Smooth muscle cell (in vitro differentiated cells): Measurements from ENCODE around the gene CYP26C1. TPM values are rescaled to one million over a fixed set of nuclear protein-coding genes. Genes with fewer than 3 reads are reported as not detected.
"Not testable (repeated sequence)": the region's sequence is repeated elsewhere in the genome, so short reads cannot be mapped to it uniquely, and the experiment has no call there.

ENCODE experiments used
- DNase-seq: peaks from one replicate; lab custom pipeline; 2025; ENCODE audit not compliant: unreplicated experiment; lab: John Stamatoyannopoulos, UW
- H2AFZ ChIP-seq: fragments of 200-600 bp; sonication (generic); 2 replicates; pipeline ENCODE4 v1.6.0; 2016; ENCODE audit warnings: antibody characterized with exemption, low read depth, mild to moderate bottlenecking
- H3F3A ChIP-seq: fragments of 200-600 bp; sonication (generic); 2 replicates; pipeline ENCODE4 v1.6.0; 2017; ENCODE audit warnings: antibody characterized with exemption, low read depth
- H3K27ac ChIP-seq: fragments of 200-600 bp; sonication (generic); 2 replicates; pipeline ENCODE4 v1.5.1; 2016; ENCODE audit warnings: low read depth, mild to moderate bottlenecking
- H3K27me3 ChIP-seq: fragments of 200-600 bp; sonication (generic); 2 replicates; pipeline ENCODE4 v1.6.1; 2016; ENCODE audit warnings: low read depth, mild to moderate bottlenecking
- H3K36me3 ChIP-seq: fragments of 200-600 bp; sonication (generic); 2 replicates; pipeline ENCODE4 v1.5.1; 2016; ENCODE audit warnings: low read depth
- H3K4me1 ChIP-seq: fragments of 200-600 bp; sonication (generic); 2 replicates; pipeline ENCODE4 v1.5.1; 2016; ENCODE audit warnings: low read depth
- H3K4me2 ChIP-seq: fragments of 200-600 bp; sonication (generic); 2 replicates; pipeline ENCODE4 v1.6.0; 2016; ENCODE audit warnings: mild to moderate bottlenecking
- H3K4me3 ChIP-seq: fragments of 200-600 bp; sonication (generic); 2 replicates; pipeline ENCODE4 v1.5.1; 2016; ENCODE audit warnings: mild to moderate bottlenecking
- H3K79me2 ChIP-seq: fragments of 200-600 bp; sonication (generic); 2 replicates; pipeline ENCODE4 v1.6.0; 2016; ENCODE audit warnings: low read depth, mild to moderate bottlenecking
- H3K9ac ChIP-seq: fragments of 200-600 bp; sonication (generic); 2 replicates; pipeline ENCODE4 v1.6.0; 2016; ENCODE audit warnings: low read depth
- H3K9me3 ChIP-seq: fragments of 200-600 bp; sonication (generic); replicated peaks from 2 replicates; pipeline ENCODE4 v1.5.1; 2016; ENCODE audit warnings: low read depth
- H4K20me1 ChIP-seq: fragments of 200-600 bp; sonication (generic); 2 replicates; pipeline ENCODE4 v1.6.0; 2016; ENCODE audit warnings: low read depth
- WGBS: methylation state at CpG from one replicate; pipeline ENCODE4 v1.1.7; 2016; ENCODE audit warnings: low lambda C conversion rate; 5-methylcytosine and 5-hydroxymethylcytosine counted together
- polyA plus RNA-seq: library from polyadenylated mRNA; unstranded; fragments of >200 nt; fragmentation: Nextera tagmentation; extraction: Ambion mirVana; gene quantifications from 2 replicates; pipeline ENCODE4 v1.2.1, GENCODE V29; 2016
- total RNA-seq: library from RNA; depleted of rRNA; stranded (reverse); fragments of >200 nt; gene quantifications from 2 replicates; pipeline ENCODE4 v1.2.3, GENCODE V29; 2014
- TF ChIP-seq, protein P1 (sequence below): fragments of 200-600 bp; sonication (generic); IDR thresholded peaks from 2 replicates; pipeline ENCODE4 v1.5.1; 2017; ENCODE audit warnings: borderline replicate concordance, mild to moderate bottlenecking, antibody characterized with exemption; ENCODE audit not compliant: insufficient read depth, poor library complexity, severe bottlenecking

CYP26C1 gene
- total and polyA plus RNA-seq, 2 experiments from 2014 or later = 0.13 TPM; not detected in 1

DNA sequence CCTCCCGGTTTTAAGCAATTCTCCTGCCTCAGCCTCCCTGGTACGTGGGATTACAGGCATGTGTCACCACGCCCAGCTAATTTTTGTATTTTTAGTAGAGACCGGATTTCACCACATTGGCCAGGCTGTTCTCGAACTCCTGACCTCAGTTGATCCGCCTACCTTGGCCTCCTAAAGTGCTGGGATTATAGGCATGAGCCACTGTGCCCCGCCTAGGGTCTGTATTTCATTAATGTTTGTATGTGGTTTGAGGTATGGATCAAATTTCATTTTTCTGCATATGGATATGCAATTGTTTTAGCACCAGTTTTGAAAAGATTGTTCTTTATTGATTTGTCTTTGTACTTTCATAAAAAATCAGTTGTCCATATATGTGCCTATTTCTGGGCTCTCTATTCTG is 39.1 kb downstream of the CYP26C1 start:
- Histone ChIP-seq H3K4me2 (no peak overlapping the region), H3K27ac (no peak overlapping the region), H3K9ac (no peak overlapping the region), H2AFZ (no peak overlapping the region), H3K79me2 (no peaks in the 10 kb centered on the region), H3K9me3 (peaks cover 4% of the 10 kb centered on the region), H3K4me3 (no peak overlapping the region), H3K27me3 (no peaks in the 10 kb centered on the region), H3F3A (no peaks in the 10 kb centered on the region), H3K4me1 (no peaks in the 10 kb centered on the region), H4K20me1 (no peaks in the 10 kb centered on the region), H3K36me3 (no peaks in the 10 kb centered on the region)
- DNase-seq = no peak
- TF ChIP-seq, protein P1, sequence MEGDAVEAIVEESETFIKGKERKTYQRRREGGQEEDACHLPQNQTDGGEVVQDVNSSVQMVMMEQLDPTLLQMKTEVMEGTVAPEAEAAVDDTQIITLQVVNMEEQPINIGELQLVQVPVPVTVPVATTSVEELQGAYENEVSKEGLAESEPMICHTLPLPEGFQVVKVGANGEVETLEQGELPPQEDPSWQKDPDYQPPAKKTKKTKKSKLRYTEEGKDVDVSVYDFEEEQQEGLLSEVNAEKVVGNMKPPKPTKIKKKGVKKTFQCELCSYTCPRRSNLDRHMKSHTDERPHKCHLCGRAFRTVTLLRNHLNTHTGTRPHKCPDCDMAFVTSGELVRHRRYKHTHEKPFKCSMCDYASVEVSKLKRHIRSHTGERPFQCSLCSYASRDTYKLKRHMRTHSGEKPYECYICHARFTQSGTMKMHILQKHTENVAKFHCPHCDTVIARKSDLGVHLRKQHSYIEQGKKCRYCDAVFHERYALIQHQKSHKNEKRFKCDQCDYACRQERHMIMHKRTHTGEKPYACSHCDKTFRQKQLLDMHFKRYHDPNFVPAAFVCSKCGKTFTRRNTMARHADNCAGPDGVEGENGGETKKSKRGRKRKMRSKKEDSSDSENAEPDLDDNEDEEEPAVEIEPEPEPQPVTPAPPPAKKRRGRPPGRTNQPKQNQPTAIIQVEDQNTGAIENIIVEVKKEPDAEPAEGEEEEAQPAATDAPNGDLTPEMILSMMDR = no peak
- WGBS = 97% methylated on average over 7 of the region's 7 CpGs

DNA sequence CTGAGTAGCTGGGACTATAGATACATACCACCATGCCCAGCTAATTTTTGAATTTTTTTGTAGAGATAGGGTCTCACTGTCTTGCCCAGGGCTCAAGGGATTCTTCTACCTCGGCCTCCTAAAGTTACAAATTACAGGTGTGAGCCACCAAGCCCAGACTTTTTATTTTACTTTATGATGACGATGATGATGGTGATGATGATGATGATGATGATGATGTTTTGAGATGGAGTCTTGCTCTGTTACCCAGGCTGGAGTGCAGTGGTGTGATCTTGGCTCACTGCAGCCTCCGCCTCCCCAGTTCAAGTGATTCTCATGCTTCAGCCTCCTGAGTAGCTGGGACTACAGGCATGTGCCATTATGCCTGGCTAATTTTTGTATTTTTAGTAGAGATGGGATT is 40.5 kb downstream of the CYP26C1 start:
- not testable (repeated sequence) for H3K4me1 ChIP-seq, H3F3A ChIP-seq, H3K27ac ChIP-seq, H3K9me3 ChIP-seq, H3K9ac ChIP-seq, H3K4me3 ChIP-seq, H3K36me3 ChIP-seq, H2AFZ ChIP-seq, H3K4me2 ChIP-seq, H3K27me3 ChIP-seq, H3K79me2 ChIP-seq, DNase-seq, H4K20me1 ChIP-seq
- 95% methylated on average over 3 of the region's 3 CpGs for WGBS

DNA sequence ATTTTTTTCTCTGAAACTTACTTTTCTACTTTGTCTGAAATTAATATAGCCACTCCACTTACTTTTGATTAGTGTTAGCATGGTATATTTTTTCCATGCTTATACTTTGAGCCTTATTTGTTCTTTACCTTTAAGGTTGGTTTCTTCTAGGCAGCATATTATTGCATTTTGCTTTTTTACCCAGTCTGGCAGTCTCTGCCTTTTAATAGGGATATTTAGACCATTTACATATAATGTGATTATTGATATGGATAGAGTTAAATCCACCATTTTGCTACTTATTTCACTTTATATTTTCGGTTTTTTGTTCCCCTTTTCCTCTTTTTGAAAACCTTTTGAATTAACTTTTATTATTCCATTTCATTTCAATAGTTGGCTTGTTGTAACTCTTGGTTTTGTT is 43.4 kb downstream of the CYP26C1 start:
- H2AFZ ChIP-seq = no peak overlapping the region
- H3K27me3 ChIP-seq = no peaks in the 10 kb centered on the region
- H3K4me2 ChIP-seq = no peak overlapping the region
- no peak overlapping the region for H3K9ac ChIP-seq
- H3K27ac ChIP-seq = no peak overlapping the region
- H3K4me1 ChIP-seq = no peaks in the 10 kb centered on the region
- H3F3A ChIP-seq = no peaks in the 10 kb centered on the region
- 75% methylated on average over 1 of the region's 1 CpG for WGBS
- no peak overlapping the region for H3K4me3 ChIP-seq
- H3K9me3 ChIP-seq = peaks cover 4% of the 10 kb centered on the region
- H3K36me3 ChIP-seq = no peaks in the 10 kb centered on the region
- no peaks in the 10 kb centered on the region for H3K79me2 ChIP-seq
- DNase-seq = no peak
- TF ChIP-seq, protein P1 = no peak
- no peaks in the 10 kb centered on the region for H4K20me1 ChIP-seq

DNA sequence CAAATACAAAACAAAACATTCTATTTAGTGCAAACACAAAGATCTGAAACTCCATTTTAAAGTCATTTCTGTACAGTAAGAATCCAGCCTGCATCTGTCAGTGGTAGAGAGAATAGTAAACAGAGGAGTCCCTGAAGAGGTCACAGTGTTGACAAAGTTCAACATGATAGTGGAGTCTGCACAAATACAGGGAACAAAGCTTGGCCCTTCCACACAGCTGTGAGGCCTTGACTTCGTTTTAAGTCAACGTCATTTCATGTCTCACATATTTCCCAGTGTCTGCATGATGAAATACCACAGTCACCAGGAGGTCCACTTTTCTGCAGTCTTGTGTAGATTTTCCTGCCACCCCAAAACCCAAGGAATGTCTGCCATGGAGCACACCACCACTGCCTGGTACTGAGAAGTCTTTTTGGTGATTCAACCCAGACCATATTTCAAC is 46.1 kb downstream of the CYP26C1 start:
- H2AFZ ChIP-seq = no peak overlapping the region
- no peak overlapping the region for H3K4me3 ChIP-seq
- DNase-seq = no peak
- H3K4me1 ChIP-seq = no peaks in the 10 kb centered on the region
- no peaks in the 10 kb centered on the region for H3K79me2 ChIP-seq
- WGBS = 54% methylated on average over 2 of the region's 2 CpGs
- no peaks in the 10 kb centered on the region for H3F3A ChIP-seq
- H3K27ac ChIP-seq = no peak overlapping the region
- no peaks in the 10 kb centered on the region for H4K20me1 ChIP-seq
- H3K27me3 ChIP-seq = no peaks in the 10 kb centered on the region
- TF ChIP-seq, protein P1 = no peak
- no peaks in the 10 kb centered on the region for H3K36me3 ChIP-seq
- no peak overlapping the region for H3K9ac ChIP-seq
- peaks cover 4% of the 10 kb centered on the region for H3K9me3 ChIP-seq
- no peak overlapping the region for H3K4me2 ChIP-seq
